NCI-H345 (cell line): Measurements from ENCODE around the gene PHOX2A.
"Not testable (repeated sequence)": the region's sequence is repeated elsewhere in the genome, so short reads cannot be mapped to it uniquely, and the experiment has no call there.

Experiments
- DNase-seq: peaks from one replicate; lab custom pipeline; 2025; lab: John Stamatoyannopoulos, UW

Gene PHOX2A

DNA sequence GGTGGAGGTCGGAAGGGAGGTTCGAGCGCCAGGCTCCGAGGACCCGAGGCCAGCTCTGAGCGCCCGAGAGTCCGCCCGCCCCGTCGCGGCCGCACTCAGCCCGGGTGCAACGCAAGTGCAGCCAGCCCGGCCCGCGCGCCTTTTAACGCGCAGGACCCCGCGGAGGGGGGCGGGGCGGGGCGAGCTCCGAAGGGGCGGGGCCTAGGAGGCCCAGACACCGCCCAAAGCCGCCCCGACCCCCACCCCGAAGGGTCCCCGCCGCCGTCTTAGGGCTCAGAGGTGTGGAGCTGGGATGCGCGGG lies at the start of gene PHOX2A:
Gene PHOX2A, minus strand, starts transcription at position 117 of the 301 bp plus-strand sequence. CDS start 172 bp downstream, outside the sequence.
- no peak for DNase-seq

DNA sequence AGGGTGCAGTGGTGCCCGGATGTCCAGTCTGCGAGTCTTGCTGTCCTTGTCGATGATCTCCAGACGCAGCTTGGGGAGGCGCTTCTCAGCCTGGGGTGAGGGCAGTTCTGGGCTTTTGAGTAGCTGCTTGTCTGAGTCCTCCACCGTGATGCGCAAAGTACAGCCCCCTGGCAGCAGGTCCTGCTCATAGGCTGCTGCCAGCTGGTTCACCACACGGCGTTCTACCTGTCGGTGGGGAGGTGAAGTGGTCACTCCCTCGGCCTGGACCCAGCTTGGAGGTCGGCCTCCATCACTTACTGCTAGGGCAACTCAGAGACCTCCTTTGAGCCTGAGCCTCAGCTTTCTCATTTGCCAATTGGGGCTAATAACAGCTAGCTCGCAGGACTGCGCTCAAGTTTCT lies 49.4 kb upstream of the PHOX2A start:
- no peak for DNase-seq

DNA sequence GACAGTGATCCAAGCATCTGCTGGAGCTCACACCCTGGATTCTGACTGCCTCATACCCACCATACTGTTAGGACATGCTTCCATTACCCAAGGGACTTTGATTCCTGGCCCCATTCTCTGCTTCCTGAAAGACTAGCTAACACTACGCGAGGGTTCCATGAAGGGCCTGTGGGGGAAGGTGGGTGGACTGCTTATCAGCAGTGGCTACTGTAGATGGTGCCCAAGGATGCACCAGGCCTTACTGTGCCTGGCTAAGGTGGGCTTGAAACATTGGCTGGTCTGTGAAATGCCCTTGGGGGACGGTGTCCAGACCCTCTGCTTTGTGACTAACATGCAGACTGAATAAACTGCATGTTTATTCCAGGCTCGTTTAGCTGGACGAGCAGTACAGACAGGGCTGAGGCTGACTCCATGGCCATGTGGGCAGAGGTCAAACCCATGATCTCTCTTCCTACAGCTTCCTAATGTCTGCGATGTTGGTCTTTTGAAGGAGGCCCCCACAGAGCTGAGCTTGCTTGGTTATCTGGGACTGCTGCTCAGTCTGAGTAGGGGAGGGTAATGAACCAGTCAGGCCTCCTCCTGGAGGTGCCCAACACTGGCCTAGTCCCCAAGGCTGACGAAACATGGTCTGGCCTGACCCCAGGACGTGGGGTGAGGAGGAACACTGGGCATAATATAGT lies 48.3 kb upstream of the PHOX2A start:
- DNase-seq, result no peak

DNA sequence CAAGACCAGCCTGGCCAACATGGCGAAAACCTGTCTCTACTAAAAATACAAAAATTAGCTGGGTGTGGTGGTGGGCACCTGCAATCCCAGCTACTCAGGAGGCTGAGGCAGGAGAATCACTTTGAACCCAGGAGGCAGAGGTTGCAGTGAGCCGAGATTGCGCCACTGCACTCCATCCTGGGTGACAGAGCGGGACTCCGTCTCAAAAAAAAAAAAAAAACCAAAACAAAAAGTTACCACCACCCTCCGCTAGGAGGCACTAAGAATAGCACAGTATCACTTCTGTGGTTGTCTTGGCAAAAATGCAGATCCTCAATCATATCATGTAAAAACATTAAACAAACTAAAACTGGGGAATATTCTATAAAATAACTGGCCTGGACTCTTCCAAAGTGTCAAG lies 46.8 kb upstream of the PHOX2A start:
- DNase-seq, result not testable (repeated sequence)

DNA sequence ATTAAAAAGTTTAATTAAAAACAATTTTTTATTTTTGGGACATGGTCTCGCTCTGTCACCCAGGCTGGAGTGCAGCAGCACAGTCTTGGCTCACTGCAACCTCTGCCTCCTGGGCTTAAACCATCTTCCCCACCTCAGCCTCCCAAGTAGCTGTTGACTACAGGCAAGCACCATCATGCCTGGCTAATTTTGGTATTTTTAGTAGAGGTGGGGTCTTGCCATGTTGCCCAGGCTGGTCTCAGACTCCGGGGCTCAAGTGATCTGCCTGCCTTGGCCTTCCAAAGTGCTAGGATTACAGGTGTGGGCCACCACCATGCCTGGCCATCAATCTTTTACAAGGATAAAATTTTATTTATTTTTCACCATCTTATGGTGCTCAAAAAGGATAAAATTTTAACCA lies 43.3 kb upstream of the PHOX2A start:
- no peak for DNase-seq

DNA sequence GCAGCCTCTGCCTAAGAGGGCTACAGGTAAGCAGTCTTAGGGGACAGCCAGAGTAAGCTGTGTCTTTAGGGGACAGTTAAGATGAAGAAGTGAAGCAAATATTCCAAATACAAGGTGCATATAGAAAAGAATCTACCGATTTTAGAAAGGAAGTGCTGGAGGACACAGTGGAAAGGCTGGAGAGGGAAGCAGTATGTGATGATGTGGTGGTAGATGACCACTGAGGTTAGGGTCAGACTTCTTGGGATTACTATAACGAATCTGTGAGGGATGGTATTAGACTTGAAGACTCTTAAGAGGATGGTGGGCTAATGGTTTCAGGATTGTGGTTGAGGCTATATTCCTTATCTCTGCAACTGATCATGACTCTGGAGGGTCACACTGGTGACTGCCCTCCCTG lies 40.0 kb upstream of the PHOX2A start:
- no peak for DNase-seq

DNA sequence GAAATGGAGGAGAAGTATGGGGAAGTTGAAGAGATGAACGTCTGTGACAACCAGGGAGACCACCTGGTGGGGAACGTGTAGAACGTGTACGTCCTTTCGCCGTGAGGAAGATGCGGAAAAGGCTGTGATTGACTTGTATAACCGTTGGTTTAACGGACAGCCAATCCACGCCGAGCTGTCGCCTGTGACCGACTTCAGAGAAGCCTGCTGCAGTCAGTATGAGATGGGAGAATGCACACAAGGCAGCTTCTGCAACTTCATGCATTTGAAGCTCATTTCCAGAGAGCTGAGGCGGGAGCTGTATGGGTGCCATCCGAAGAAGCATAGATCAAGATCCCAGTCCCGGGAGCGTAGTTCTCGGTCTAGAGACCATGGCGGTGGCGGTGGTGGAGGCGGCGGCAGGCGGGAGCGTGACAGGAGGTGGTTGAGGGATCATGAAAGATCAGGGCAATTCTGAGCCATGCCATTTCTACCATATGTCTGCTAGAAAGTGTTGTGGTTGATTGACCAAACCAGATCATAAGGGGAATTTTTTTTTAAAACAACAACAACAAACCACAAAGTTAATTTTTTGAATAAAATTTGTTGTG lies 36.8 kb upstream of the PHOX2A start:
- no peak for DNase-seq

DNA sequence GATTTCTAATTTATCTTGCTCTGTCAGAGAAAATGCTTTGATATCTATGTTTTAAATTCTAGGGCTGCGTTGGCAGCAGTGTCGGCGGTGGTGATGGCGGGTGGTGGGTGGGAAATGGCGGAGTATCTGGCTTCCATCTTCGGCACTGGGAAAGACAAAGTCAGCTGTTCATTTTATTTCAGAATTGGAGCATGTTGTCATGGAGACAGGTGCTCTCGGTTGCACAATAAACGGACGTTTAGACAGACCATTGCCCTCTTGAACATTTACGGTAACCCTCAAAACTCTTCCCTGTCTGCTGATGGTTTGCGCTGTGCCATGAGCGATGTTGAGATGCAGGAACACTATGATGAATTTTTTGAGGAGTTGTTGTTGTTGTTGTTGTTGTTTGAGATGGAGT lies 36.1 kb upstream of the PHOX2A start:
- DNase-seq, result no peak

DNA sequence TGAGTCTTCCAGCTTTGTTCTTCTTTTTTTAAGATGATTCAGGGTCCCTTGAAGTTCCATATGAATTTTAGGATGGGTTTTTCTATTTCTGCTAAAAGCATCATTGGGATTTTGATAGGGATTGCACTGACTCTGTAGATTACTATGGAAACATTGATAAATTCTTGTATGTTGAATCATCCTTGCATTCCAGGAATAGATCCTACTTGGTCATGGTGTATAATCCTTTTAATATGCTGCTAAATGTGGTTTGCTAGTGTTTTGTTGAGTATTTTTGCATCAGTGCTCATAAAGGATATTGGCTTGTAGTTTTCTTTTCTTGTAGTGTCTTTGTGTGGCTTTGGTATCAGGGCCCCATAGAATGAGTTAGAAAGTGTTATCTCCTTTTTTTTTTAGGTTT lies 34.9 kb upstream of the PHOX2A start:
- no peak for DNase-seq

DNA sequence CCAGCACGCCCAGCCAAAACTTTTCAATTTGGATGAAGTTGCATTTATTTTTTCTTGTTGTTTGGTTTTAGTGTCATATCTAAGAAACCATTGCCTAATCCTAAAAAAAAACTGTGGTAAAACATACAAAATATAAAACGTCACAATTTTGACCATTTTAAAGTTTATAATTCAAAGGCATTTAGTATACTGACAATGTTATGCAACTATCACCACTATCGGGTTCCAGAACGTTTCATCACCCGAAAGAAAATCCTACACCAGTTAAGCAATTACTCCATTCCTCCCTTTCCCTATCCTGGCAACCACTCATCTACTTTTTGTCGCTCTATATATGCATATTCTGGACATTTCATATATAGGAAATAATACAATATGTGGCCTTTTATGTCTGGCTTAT lies 30.5 kb upstream of the PHOX2A start:
- no peak for DNase-seq

DNA sequence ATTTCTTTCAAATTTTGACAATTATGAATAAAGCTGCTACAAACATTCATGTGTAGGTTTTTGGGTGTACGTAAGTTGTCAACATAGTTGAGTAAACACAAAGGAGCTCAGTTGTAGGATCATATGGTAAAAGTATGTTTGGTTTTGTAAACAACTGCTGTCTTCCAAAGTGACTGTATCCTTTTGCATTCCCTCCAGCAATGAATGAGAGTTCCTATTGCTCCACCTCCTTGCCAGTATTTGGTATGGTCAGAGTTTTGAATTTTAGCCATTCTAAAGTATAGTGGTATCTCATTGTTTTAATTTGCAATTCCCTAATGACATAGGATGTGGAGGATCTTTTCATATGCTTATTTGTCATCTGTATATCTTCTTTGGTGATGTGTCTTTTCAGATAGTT lies 28.0 kb upstream of the PHOX2A start:
- DNase-seq, result no peak

DNA sequence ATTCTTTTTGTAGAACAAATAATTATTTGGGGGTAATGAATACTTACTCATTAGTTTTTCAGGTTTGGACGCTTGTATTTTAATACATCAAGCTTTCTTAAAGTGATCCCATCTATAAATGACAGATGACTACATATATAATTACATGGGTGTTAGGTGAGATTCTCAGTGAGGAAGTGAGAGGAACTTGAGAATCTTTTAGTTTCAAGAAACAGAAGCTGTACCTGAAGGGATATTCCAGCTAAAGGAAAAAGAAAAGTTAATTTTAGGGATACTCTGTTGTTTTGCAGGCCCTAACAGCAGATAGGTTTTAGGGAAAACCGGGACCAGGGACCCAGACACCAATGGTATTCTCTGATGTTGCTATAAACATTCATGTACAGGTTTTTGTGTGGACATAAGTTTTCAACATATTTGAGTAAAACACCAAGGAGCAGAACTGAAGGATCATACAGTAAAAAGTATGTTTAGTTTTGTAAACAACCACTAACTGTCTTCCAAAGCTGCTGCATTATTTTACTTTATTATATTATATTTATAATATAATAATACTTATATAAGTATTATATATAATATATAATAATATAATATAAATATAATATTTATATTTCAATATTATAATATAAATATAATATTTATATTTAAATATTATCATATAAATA lies 24.1 kb upstream of the PHOX2A start:
- no peak for DNase-seq

DNA sequence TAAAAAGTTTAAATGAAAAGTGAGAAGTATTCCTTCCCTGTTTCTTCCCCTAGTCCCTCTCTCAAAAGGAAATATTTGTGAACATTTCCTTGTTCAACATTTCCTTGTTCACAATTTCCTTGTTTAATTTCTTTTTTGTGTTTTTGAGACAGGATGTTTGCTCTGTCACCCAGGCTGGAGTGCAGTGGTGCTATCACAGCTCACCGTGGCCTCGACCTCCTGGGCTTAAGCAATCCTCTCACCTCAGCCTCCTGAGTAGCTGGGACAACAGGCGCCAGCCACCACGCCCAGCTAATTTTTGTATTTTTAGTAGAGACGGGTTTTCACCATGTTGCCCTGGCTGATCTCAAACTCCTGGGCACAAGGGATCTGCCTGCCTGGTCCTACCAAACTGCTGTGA lies 23.0 kb upstream of the PHOX2A start:
- DNase-seq, result not testable (repeated sequence)

DNA sequence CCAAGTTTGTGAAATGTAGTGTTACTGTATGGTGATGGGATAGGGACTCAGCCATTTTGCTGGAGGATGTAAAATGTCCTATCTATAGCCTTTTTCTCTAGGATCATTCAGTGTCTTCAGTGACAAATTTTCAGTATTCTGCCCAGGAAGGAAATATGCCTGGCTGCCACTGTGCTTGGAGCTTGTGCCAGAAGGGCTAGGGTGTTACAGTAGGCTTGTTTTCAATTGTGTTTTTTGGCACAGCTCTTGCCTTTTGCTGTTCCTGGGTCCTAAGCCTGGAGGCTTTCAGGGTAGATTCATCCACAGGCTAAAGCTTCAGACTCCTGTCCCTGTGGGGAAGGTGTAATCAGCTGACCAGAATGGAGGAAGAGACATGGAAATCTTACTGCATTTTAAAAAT lies 22.0 kb upstream of the PHOX2A start:
- no peak for DNase-seq

DNA sequence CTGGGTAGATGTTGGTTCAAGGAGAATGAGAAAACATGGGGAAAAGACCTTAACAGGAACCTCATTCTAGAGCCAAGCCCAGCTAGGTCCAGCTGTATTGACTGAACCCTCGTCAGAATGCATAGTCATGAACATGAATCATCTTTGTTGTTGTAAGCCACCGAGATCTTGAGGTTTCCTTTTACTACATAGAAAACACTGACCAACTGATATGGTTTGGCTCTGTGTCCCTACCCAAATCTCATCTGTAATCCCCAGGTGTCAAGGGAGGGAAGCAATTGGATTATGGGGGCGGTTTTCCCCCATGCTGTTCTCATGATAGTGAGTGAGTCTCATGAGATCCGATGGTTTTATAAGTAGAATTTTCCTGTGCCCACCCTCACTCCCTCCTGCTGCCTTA lies 19.4 kb upstream of the PHOX2A start:
- DNase-seq, result no peak

DNA sequence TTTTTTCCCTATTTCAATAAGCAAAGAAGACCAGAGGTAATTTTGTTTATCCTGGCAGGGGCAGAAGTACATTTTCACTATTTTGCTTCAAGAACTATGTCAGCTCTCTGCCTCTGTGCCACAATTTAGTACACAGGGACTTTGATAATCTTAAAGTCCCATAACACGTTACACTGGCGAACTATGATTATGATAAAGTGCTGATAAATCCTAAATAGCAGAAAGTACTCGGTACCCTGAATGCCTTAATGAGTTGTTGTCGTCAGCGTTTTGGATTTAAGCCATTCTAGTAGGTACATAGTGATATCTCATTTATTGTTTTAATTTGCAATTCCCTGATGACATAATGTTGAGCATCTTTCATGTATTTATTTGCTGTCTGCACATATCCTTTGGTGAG lies 16.6 kb upstream of the PHOX2A start:
- no peak for DNase-seq

DNA sequence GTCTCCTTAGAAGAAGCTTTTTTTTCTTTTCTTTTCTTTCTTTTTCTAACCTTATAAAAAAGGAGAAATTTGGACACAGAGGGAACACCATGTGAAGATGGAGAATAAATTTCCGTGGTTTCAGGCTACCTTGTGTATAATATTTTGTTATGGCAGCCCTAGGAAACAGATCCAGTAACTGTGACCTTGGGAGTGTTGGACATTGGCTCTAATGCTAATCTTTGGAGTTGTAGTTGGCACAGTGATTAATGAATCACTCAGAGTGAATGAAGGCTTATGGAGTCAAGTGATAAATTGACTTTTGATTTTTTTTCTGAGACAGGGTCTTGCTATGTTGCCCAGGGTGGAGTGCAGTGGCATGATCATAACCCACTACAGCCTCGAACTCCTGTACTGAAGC lies 15.5 kb upstream of the PHOX2A start:
- no peak for DNase-seq

DNA sequence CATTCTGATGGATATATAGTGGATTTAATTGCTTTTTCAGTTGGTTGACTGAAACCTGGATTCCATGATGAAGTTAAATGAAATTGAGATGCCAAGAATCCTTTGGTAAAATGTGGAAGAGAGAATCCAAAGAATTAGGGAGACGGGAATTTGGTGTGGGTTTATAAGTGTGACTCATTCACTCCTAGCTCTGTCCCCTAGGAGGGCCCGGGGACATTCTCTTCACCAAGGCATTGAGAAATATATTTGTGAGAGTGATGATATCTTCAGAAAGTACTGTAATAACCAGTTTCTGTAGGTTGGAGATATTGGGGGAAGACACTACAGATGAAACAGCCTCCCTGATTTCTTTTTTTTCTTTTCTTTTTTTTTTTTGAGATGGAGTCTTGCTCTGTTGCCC lies 13.6 kb upstream of the PHOX2A start:
- DNase-seq, result no peak

DNA sequence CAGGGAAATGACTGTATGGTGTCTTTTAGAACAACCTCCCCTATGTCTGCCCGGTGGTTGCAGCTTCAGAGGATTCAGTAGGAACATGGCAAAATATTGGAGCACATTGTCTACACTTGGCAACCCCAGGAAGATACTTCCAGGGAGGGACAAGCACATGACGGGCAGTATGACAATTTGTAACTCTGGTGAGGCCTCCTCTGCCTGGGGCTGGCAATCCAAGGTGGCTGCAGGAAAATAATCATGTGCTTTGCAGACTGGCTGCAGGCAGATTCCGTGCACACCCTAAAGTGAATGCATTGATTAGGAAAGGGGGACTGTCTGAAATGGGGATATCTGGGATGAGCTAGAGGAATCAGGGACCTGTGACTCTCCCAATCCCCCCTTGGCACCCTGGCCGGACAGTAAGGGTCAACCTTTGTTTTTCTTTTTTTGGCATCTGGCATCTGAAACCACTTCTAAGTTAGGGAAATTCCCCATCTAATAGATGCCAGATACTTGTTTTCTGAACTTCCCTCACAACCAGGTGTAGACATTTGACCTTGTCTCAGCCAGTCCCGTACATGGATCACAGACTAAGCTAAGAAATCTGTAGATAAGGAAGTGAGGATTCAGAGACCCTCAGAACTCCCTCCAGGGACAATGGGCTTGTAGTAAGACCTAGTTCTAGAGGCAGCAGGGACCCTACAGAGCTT lies 10.5 kb upstream of the PHOX2A start:
- DNase-seq, result no peak

DNA sequence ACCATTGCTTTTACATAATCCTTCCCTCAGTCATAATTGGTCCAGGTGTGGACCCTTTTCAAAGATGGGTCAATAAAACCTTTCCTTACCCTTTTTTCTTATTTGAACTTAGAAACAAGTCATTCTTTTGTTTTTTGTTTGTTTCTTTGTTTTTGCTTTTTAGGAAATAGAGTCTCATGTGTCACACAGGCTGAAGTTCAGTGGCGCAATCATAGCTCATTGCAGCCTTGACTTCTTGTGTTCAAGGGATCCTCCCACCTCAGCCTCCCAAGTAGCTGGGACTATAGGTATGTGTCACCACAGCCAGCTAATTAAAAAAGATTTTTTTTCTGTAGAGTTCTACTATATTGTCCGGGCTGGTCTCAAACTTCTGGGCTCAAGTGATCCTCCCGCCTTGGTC lies 9.4 kb upstream of the PHOX2A start:
- no peak for DNase-seq

DNA sequence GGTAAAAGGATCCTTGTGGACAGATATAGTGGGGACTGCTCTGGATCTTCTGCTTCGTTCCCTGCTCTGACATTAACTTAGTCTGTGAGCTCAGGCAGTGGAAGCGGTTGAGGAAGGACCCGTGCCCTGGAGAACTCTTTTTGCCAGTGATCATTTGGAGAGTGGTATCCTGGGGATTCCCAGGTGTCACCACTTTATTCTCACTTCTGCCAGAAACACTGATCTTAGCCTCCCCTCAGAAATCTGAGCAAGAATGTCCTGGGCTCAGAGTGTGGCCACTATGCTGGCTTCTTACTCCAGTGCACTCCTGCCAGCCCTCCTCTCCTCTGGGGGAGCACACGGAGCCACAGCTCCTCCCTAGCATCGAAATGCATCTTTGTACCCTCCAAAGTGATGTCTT lies 7.6 kb upstream of the PHOX2A start:
- no peak for DNase-seq

DNA sequence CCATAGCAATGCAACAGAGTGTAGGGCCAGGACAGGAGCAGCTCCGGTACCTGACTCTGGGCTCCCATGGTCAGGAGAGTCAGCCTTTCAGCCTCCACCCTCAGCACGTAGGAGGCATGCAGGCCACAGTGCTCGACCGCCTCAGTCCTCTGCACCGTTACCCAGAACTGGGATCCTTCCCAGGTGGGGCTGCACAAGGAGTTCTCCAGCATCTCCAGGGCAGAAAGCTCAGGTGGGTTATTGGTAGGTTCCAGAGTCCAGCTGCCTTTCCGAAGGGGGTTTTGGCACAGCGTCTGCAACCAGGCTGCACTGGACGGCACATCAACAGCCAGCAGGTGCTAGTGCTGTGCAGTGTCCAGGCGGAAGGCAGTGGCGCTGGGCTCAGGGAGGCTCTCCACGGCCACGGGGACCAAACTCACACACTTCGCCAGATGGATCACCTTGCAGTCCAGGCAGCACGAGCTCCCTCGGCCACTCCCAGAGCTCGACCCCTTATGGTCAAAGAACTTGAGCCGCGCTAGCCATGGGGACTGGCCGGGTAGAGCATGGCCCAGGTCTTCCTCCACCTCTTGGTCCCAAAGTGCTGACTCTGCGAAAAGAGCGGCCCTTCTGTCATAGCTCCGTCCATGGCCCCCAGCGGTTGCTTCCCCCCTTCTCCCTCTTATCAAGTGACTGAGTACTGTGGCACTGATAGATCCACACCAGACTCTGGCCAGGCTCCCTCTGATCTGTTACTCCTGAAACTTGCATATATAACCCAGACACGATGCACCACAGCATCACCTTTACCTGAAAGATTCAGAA lies 6.9 kb upstream of the PHOX2A start:
- DNase-seq, result no peak
